ENCODE results near the gene TINAGL1. TPM values are rescaled to one million over a fixed set of nuclear protein-coding genes. Genes with fewer than 3 reads are reported as not detected.

TINAGL1 gene
- total and polyA plus RNA-seq, 2 of the 13 experiments (the other 11 are each of a cell fraction or from before 2014, with no cell fraction given) = 24.7 to 76.8 TPM

- in situ Hi-C loops (cut with HindIII; ENCODE audit: extremely low pct_ligation_motif_present, low pct_unique_long_range_greater_than_20kb) = no loop called here
- TF ChIP-seq AHDC1 (CRISPR knock-in tag; IDR thresholded peaks at IDR 0.05; ENCODE audit: borderline replicate concordance) = peak; percentile 46; the same call in 1 of the 2 replicates
- no peak for TF ChIP-seq ZMYM4 (CRISPR knock-in tag; IDR thresholded peaks at IDR 0.05)
- no peak for TF ChIP-seq HNRNPLL (IDR thresholded peaks at IDR 0.05; ENCODE audit: low read depth, low read length, poor library complexity, severe bottlenecking)
- TF ChIP-seq ZNF598 (CRISPR knock-in tag; IDR thresholded peaks at IDR 0.05; ENCODE audit: borderline replicate concordance) = no peak
- no peak for TF ChIP-seq SMAD1 (CRISPR knock-in tag; IDR thresholded peaks at IDR 0.05; ENCODE audit: borderline replicate concordance, low read depth)
- peak; percentile 52 for TF ChIP-seq BORCS8-MEF2B (CRISPR knock-in tag; IDR thresholded peaks at IDR 0.05)
- TF ChIP-seq KDM2A (CRISPR knock-in tag; IDR thresholded peaks at IDR 0.05; ENCODE audit: borderline replicate concordance, low read depth) = peak; percentile 39; the same call in 1 of the 2 replicates
- no peak for TF ChIP-seq ZNF460 (CRISPR knock-in tag; IDR thresholded peaks at IDR 0.05; ENCODE audit: borderline replicate concordance)
- TF ChIP-seq NFKB2 (CRISPR knock-in tag; IDR thresholded peaks at IDR 0.05; ENCODE audit: borderline replicate concordance) = peak; percentile 76; the same call in 1 of the 2 replicates
- TF ChIP-seq MYPOP (CRISPR knock-in tag; IDR thresholded peaks at IDR 0.05) = no peak; the same call in 1 of the 2 replicates
- TF ChIP-seq ISL2 (CRISPR knock-in tag; IDR thresholded peaks at IDR 0.05) = 0 out of 2 replicates have a peak, but pooled peaks have one; percentile 37
- TF ChIP-seq CTCF (CRISPR knock-in tag; IDR thresholded peaks at IDR 0.05) = peak; percentile 94
- no peak for TF ChIP-seq HOXD1 (CRISPR knock-in tag; IDR thresholded peaks at IDR 0.05)
- TF ChIP-seq SIX4 (CRISPR knock-in tag; IDR thresholded peaks at IDR 0.05) = no peak
These were observed 27.2 kb upstream of the TINAGL1 start for GRCh38 chr1:31548907-31549808.

More at GRCh38 chr1:31548907-31549808, 27.2 kb upstream of the TINAGL1 start:
- Histone ChIP-seq H3K36me3 (replicated peaks in 1 of 2; ENCODE audit: control insufficient read depth in 1 of 2, insufficient read depth in 2 of 2, low read length in 2 of 2) (no peaks in the 10 kb centered on the region), H3K79me2 (ENCODE audit: insufficient read depth, low read length) (no peaks in the 10 kb centered on the region), H4K20me1 (ENCODE audit: insufficient read depth, low read length) (no peaks in the 10 kb centered on the region), H3K9me3 (ENCODE audit: low read length) (no peaks in the 10 kb centered on the region), H3K9ac (ENCODE audit: insufficient read depth, low read depth, low read length) (peak overlapping the region; percentile 40; the same call in 1 of the 2 replicates), H3K4me2 (ENCODE audit: low read depth, low read length) (peak overlapping the region; percentile 97), H3K4me3 (replicated peaks in 1 of 3; ENCODE audit: insufficient read depth in 1 of 3, low read depth in 2 of 3, low read length in 3 of 3) (peak overlapping the region; percentile 41 to 75 (median 51)), H3K27me3 (ENCODE audit: control insufficient read depth in 1 of 2, insufficient read depth in 2 of 2, low read length in 2 of 2) (no peaks in the 10 kb centered on the region), H3K27ac (ENCODE audit: extremely low read length, insufficient read depth, low read length) (peak overlapping the region; percentile 55), H2AFZ (ENCODE audit: low read length) (peak overlapping the region; percentile 43), H3K4me1 (ENCODE audit: insufficient read depth, low read length) (peaks cover 57% of the 10 kb centered on the region)
- ATAC-seq (peak; percentile 90), FAIRE-seq (peak; percentile 98), DNase-seq (ENCODE audit: low spot score) (peak; percentile 79)
- BruUV-seq (replicated peaks) = no TSS peak
- intact Hi-C loops (cut with micrococcal nuclease; ENCODE audit: unreplicated experiment) = loop anchor here (1.0 to 5.0 kb wide), 4 partner anchors 42 to 155 kb away; no protein-coding TSS in a partner anchor
- CTCF ChIA-PET (ENCODE audit: low intra/inter-chr PET ratio, low total read pairs) = interaction anchor here (0.7 to 3.0 kb wide), 10 partner anchors 26 to 155 kb away, joined by 3 to 32 read pairs (median 4); no protein-coding TSS in a partner anchor
- POLR2A ChIA-PET = interaction anchor here (0.5 to 2.6 kb wide), 13 partner anchors 9 to 524 kb away, joined by 3 to 17 read pairs (median 4); partner anchors contain the start of genes PEF1 and TMEM39B
- WGBS (ENCODE audit: low lambda C conversion rate) = 3% methylated on average over 20 of the region's 24 CpGs

All from HepG2 (cell line).